IMR-90 (cell line): ENCODE data around the gene ORM1. TPM values are rescaled to one million over a fixed set of nuclear protein-coding genes. Genes with fewer than 3 reads are reported as not detected.

Experiments
- ATAC-seq: fragments of 200-7000 bp; cut with Tn5 transposase; 2 replicates; pipeline ENCODE4 v1.9.1; 2020; ENCODE audit warnings: low read depth, mild to moderate bottlenecking, moderate library complexity
- BruUV-seq: library from RNA; stranded (reverse); fragments of 400-500 nt; replicated peaks from 2 replicates; lab custom pipeline; 2021; lab: Mats Ljungman, UMichigan
- CTCF ChIA-PET: fragments of 300-600 bp; formaldehyde crosslinking; extraction: SDS; loops from one replicate; lab custom pipeline; 2021; ENCODE audit warnings: antibody characterized with exemption; lab: Yijun Ruan, JAX
- POLR2A ChIA-PET: fragments of 300-600 bp; sonication (Branson Sonifier 250); formaldehyde crosslinking; loops from one replicate; lab custom pipeline; 2022; ENCODE audit warnings: antibody characterized with exemption; ENCODE audit not compliant: unreplicated experiment; lab: Charles Lee
- DNase-seq: peaks from one replicate; pipeline ENCODE4 v3.0.0; 2013
- H2AFZ ChIP-seq: replicated peaks from 2 replicates; pipeline ENCODE3; 2013; ENCODE audit warnings: low read length, mild to moderate bottlenecking; ENCODE audit not compliant: poor library complexity
- H2AK5ac ChIP-seq: 2 replicates; pipeline ENCODE4 v1.6.1; 2013; ENCODE audit warnings: low read depth, low read length, inconsistent platforms
- H2AK9ac ChIP-seq: replicated peaks from 2 replicates; pipeline ENCODE3; 2013; ENCODE audit warnings: mild to moderate bottlenecking, low read depth, low read length, moderate library complexity; ENCODE audit not compliant: poor library complexity
- H2BK120ac ChIP-seq: 2 replicates; pipeline ENCODE4 v1.6.1; 2013; ENCODE audit warnings: low read depth, low read length, inconsistent platforms
- H2BK15ac ChIP-seq: 3 replicates; pipeline ENCODE4 v1.6.1; 2013; ENCODE audit warnings: low read depth, low read length, inconsistent platforms
- H2BK20ac ChIP-seq: 2 replicates; pipeline ENCODE4 v1.6.1; 2013; ENCODE audit warnings: low read depth, mild to moderate bottlenecking, inconsistent platforms, low read length, moderate library complexity
- H2BK5ac ChIP-seq: 2 replicates; pipeline ENCODE4 v1.6.1; 2013; ENCODE audit warnings: mild to moderate bottlenecking, low read depth, low read length, inconsistent platforms; ENCODE audit not compliant: poor library complexity, severe bottlenecking
- H3K14ac ChIP-seq: replicated peaks from 2 replicates; pipeline ENCODE4 v1.6.1; 2013; ENCODE audit warnings: low read depth, low read length, inconsistent platforms
- H3K18ac ChIP-seq: 2 replicates; pipeline ENCODE4 v1.6.1; 2013; ENCODE audit warnings: low read depth, low read length, control low read depth
- H3K23ac ChIP-seq: 2 replicates; pipeline ENCODE4 v1.6.1; 2013; ENCODE audit warnings: low read depth, low read length, inconsistent platforms
- H3K27ac ChIP-seq: 2 replicates; pipeline ENCODE4 v1.5.1; 2013; ENCODE audit warnings: mild to moderate bottlenecking, control low read depth, low read length; ENCODE audit not compliant: insufficient read depth
- H3K27me3 ChIP-seq: 2 replicates; pipeline ENCODE4 v1.6.1; 2013; ENCODE audit warnings: low read length; ENCODE audit not compliant: control insufficient read depth, insufficient read depth
- H3K36me3 ChIP-seq: 2 replicates; pipeline ENCODE4 v1.6.1; 2013; ENCODE audit warnings: low read length, mixed read lengths; ENCODE audit not compliant: control insufficient read depth, insufficient read depth
- H3K4ac ChIP-seq: 2 replicates; pipeline ENCODE4 v1.6.1; 2013; ENCODE audit warnings: low read depth, low read length, inconsistent platforms
- H3K4me1 ChIP-seq: 2 replicates; pipeline ENCODE4 v1.6.1; 2013; ENCODE audit warnings: low read length, mixed read lengths; ENCODE audit not compliant: control insufficient read depth, insufficient read depth
- H3K4me2 ChIP-seq: 2 replicates; pipeline ENCODE4 v1.6.1; 2013; ENCODE audit warnings: low read depth, mild to moderate bottlenecking, control low read depth, low read length, moderate library complexity
- H3K4me3 ChIP-seq: 2 replicates; pipeline ENCODE4 v1.5.1; 2013; ENCODE audit warnings: low read depth, mild to moderate bottlenecking, control low read depth, low read length, moderate library complexity; ENCODE audit not compliant: insufficient read depth
- H3K56ac ChIP-seq: 2 replicates; pipeline ENCODE4 v1.6.1; 2013; ENCODE audit warnings: low read length, inconsistent platforms; ENCODE audit not compliant: insufficient read depth; ENCODE audit errors: extremely low read depth
- H3K79me1 ChIP-seq, 2 experiments: 2 replicates each; pipeline ENCODE4 v1.6.1; 2013; ENCODE audit warnings: low read length in 2 of 2, inconsistent platforms in 1 of 2, low read depth in 1 of 2
- H3K9ac ChIP-seq: 2 replicates; pipeline ENCODE4 v1.6.1; 2013; ENCODE audit warnings: low read depth, low read length, control low read depth
- H3K9me1 ChIP-seq: 2 replicates; pipeline ENCODE4 v1.6.1; 2013; ENCODE audit warnings: low read length, inconsistent platforms; ENCODE audit not compliant: insufficient read depth
- H3K9me3 ChIP-seq: 2 replicates; pipeline ENCODE4 v1.6.1; 2013; ENCODE audit warnings: low read length; ENCODE audit not compliant: control insufficient read depth, insufficient read depth
- H4K20me1 ChIP-seq: 2 replicates; pipeline ENCODE4 v1.6.1; 2013; ENCODE audit warnings: low read length, inconsistent platforms; ENCODE audit not compliant: insufficient read depth
- H4K5ac ChIP-seq: 2 replicates; pipeline ENCODE4 v1.6.1; 2013; ENCODE audit warnings: mild to moderate bottlenecking, low read depth, low read length, control low read depth
- H4K8ac ChIP-seq, 2 experiments: 2 replicates each; pipeline ENCODE4 v1.6.1; 2013; ENCODE audit warnings: low read depth in 2 of 2, low read length in 2 of 2, control low read depth in 1 of 2, inconsistent platforms in 1 of 2
- H4K91ac ChIP-seq: 2 replicates; pipeline ENCODE4 v1.6.1; 2013; ENCODE audit warnings: low read depth, low read length, inconsistent platforms; ENCODE audit not compliant: insufficient read depth
- BHLHE40 ChIP-seq: fragments of 150-350 bp; IDR thresholded peaks from 2 replicates; pipeline ENCODE4 v1.6.1; 2016; ENCODE audit warnings: mild to moderate bottlenecking, low read depth, low read length
- CEBPB ChIP-seq: IDR thresholded peaks from 2 replicates; pipeline ENCODE4 v1.6.1; 2012; ENCODE audit warnings: low read depth, low read length, improper control_type of control experiment
- CHD1 ChIP-seq: IDR thresholded peaks from 2 replicates; pipeline ENCODE4 v1.6.1; 2012; ENCODE audit warnings: low read depth, low read length, improper control_type of control experiment
- FOS ChIP-seq: fragments of 150-350 bp; IDR thresholded peaks from 2 replicates; pipeline ENCODE4 v1.6.1; 2016; ENCODE audit warnings: low read depth, low read length
- MAZ ChIP-seq: IDR thresholded peaks from 2 replicates; pipeline ENCODE4 v1.6.1; 2012; ENCODE audit warnings: low read depth, mild to moderate bottlenecking, low read length, improper control_type of control experiment, moderate library complexity, borderline replicate concordance
- POLR2A ChIP-seq: IDR thresholded peaks from 2 replicates; pipeline ENCODE4 v1.6.1; 2012; ENCODE audit warnings: mild to moderate bottlenecking, low read depth, low read length
- RCOR1 ChIP-seq: IDR thresholded peaks from 2 replicates; pipeline ENCODE4 v1.6.1; 2012; ENCODE audit warnings: mild to moderate bottlenecking, low read length, improper control_type of control experiment; ENCODE audit not compliant: insufficient replicate concordance
- RFX5 ChIP-seq: IDR thresholded peaks from 2 replicates; pipeline ENCODE4 v1.8.0; 2012; ENCODE audit warnings: low read depth, mild to moderate bottlenecking, low read length, moderate library complexity
- SMC3 ChIP-seq: fragments of 150-350 bp; IDR thresholded peaks from 2 replicates; pipeline ENCODE4 v1.6.1; 2016; ENCODE audit warnings: low read depth, mild to moderate bottlenecking, antibody characterized with exemption, low read length, moderate library complexity
- WGBS, 2 experiments: methylation state at CpG; one replicate each; pipeline versions ENCODE4 v1.1.5 to v1.1.7; 2013; ENCODE audit warnings: missing lambda C conversion rate in 2 of 2; ENCODE audit not compliant: insufficient read length in 1 of 2; ENCODE audit errors: extremely low coverage in 2 of 2; 5-methylcytosine and 5-hydroxymethylcytosine counted together
- dilution Hi-C: fragments of 300-500 bp; cut with HindIII; formaldehyde crosslinking; loops from one replicate; pipeline ENCODE4 v1.14.3; 2018; ENCODE audit warnings: low sequenced_read_pairs; ENCODE audit not compliant: unreplicated experiment
- in situ Hi-C: fragments of 300-500 bp; cut with MboI; formaldehyde crosslinking; loops from 3 replicates; pipeline ENCODE4 v1.14.3; 2019; ENCODE audit warnings: low sequenced_read_pairs, inconsistent platforms, mixed read lengths
- intact Hi-C: fragments of 100-400 bp; cut with micrococcal nuclease; formaldehyde crosslinking; loops from 2 replicates; pipeline ENCODE4 v1.10.0; 2022
- polyA plus RNA-seq, 3 experiments: library from polyadenylated mRNA; depleted of rRNA; stranded (reverse); fragments of >200 nt; gene quantifications; 2 replicates each; pipeline ENCODE4 v1.2.3, GENCODE V29; 2012; ENCODE audit warnings: low replicate concordance in 1 of 3
- total RNA-seq: library from RNA; depleted of rRNA; stranded (reverse); fragments of >200 nt; gene quantifications from 2 replicates; pipeline ENCODE4 v1.2.3, GENCODE V29; 2012

Gene ORM1
- total and polyA plus RNA-seq, 2 of the 4 experiments (the other 2 are of a cell fraction): 0.18 TPM; not detected in 1

DNA sequence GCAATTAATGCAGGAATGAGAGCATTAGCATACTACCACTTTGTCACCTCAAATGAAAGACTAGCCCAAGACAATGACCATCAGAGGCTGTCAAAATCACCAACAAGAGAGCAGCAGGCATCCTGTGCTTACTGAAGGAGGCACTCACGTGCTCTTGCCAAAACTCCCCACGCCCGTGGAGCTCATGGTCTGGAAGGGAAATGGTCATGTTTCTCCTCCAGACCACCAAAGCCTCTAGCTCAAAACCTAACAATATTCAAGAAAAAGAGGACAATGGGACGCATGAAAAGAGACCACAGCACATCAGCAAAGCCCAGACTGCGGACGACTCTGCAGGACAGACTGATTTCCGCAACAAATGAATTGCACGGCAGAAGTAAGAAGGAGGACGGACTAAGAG lies 52.0 kb downstream of the ORM1 start:
- no TSS peak for BruUV-seq
- peaks cover 6% of the 10 kb centered on the region; the same call in 1 of the 2 replicates for H4K20me1 ChIP-seq
- dilution Hi-C loops: no loop called here

More for the DNA sequence above, 52.0 kb downstream of the ORM1 start:
- H2BK15ac ChIP-seq: no peak overlapping the region
- H2BK5ac ChIP-seq: no peak overlapping the region
- intact Hi-C loops: no loop called here
- H3K9me1 ChIP-seq: peaks cover 9% of the 10 kb centered on the region
- H2AFZ ChIP-seq: no peak overlapping the region
- in situ Hi-C loops: no loop called here
- H2AK5ac ChIP-seq: no peak overlapping the region
- no peak overlapping the region for H3K23ac ChIP-seq
- 88% methylated on average over 5 of the region's 9 CpGs; no CpG with 5 or more reads in 1 of the 2 experiments for WGBS, 2 experiments
- ChIA-PET CTCF (no interaction called here), POLR2A (no interaction called here)
- no peak overlapping the region for H2AK9ac ChIP-seq
- no peak overlapping the region for H2BK20ac ChIP-seq
- no peak overlapping the region for H3K18ac ChIP-seq
- H3K4me3 ChIP-seq: no peak overlapping the region
- TF ChIP-seq POLR2A: no peak
- no peak for TF ChIP-seq SMC3
- no peak for TF ChIP-seq MAZ
- TF ChIP-seq CEBPB: no peak
- TF ChIP-seq FOS: no peak
- TF ChIP-seq BHLHE40: no peak
- TF ChIP-seq RCOR1: no peak
- no peak for TF ChIP-seq CHD1
- TF ChIP-seq RFX5: no peak
- peaks cover 47% of the 10 kb centered on the region for H3K36me3 ChIP-seq
- no peaks in the 10 kb centered on the region for H3K4me1 ChIP-seq
- no peak overlapping the region for H3K4ac ChIP-seq
- H3K27ac ChIP-seq: no peak overlapping the region
- no peak overlapping the region for H3K9ac ChIP-seq
- H3K14ac ChIP-seq: no peak overlapping the region
- H3K4me2 ChIP-seq: no peak overlapping the region
- no peak overlapping the region for H4K8ac ChIP-seq
- peaks cover 12 to 19% of the 10 kb centered on the region in 2 experiments for H3K79me1 ChIP-seq
- no peak for ATAC-seq
- H4K91ac ChIP-seq: no peak overlapping the region
- no peak overlapping the region for H2BK120ac ChIP-seq
- no peak overlapping the region for H4K5ac ChIP-seq
- no peaks in the 10 kb centered on the region for H3K9me3 ChIP-seq
- DNase-seq: no peak
- H3K56ac ChIP-seq: no peak overlapping the region
- no peaks in the 10 kb centered on the region for H3K27me3 ChIP-seq
